Loucy (cell line): ENCODE data around the gene TRIP4.

Source experiments
- H2AFZ ChIP-seq: fragments of 200-600 bp; sonication (generic); 2 replicates; pipeline ENCODE4 v1.6.0; 2016; ENCODE audit warnings: antibody characterized with exemption, mild to moderate bottlenecking, low read length, moderate library complexity
- H3F3A ChIP-seq: fragments of 200-600 bp; 2 replicates; pipeline ENCODE4 v1.6.0; 2016; ENCODE audit warnings: antibody characterized with exemption, low read depth, mild to moderate bottlenecking
- H3K27me3 ChIP-seq: fragments of 200-600 bp; sonication (generic); 2 replicates; pipeline ENCODE4 v1.6.1; 2014; ENCODE audit warnings: low read length, mild to moderate bottlenecking; ENCODE audit not compliant: insufficient read depth, poor library complexity, severe bottlenecking
- H3K36me3 ChIP-seq: fragments of 200-600 bp; sonication (generic); 2 replicates; pipeline ENCODE4 v1.6.1; 2016; ENCODE audit warnings: low read length; ENCODE audit not compliant: insufficient read depth
- H3K4me1 ChIP-seq: fragments of 200-600 bp; sonication (generic); 2 replicates; pipeline ENCODE4 v1.5.1; 2014; ENCODE audit warnings: low read length, mild to moderate bottlenecking; ENCODE audit not compliant: insufficient read depth, poor library complexity, severe bottlenecking
- H3K4me2 ChIP-seq: fragments of 200-600 bp; sonication (generic); 2 replicates; pipeline ENCODE4 v1.6.0; 2014; ENCODE audit warnings: antibody characterized with exemption, low read length, low read depth, mild to moderate bottlenecking; ENCODE audit not compliant: poor library complexity, severe bottlenecking
- H3K4me3 ChIP-seq: fragments of 200-600 bp; sonication (generic); 2 replicates; pipeline ENCODE4 v1.5.1; 2014; ENCODE audit warnings: low read length, mild to moderate bottlenecking, mixed read lengths; ENCODE audit not compliant: poor library complexity, severe bottlenecking
- H3K79me2 ChIP-seq: fragments of 200-600 bp; sonication (generic); 2 replicates; pipeline ENCODE4 v1.6.1; 2014; ENCODE audit warnings: low read length; ENCODE audit not compliant: insufficient read depth
- H3K9ac ChIP-seq: fragments of 200-600 bp; sonication (generic); 2 replicates; pipeline ENCODE4 v1.6.0; 2014; ENCODE audit warnings: mild to moderate bottlenecking, low read depth, low read length, moderate library complexity; ENCODE audit not compliant: poor library complexity, severe bottlenecking
- H3K9me2 ChIP-seq: fragments of 200-600 bp; sonication (generic); replicated peaks from 2 replicates; pipeline ENCODE4 v1.6.1; 2016; ENCODE audit warnings: low read depth, low read length, mixed read lengths
- H3K9me3 ChIP-seq: fragments of 200-600 bp; sonication (generic); 2 replicates; pipeline ENCODE4 v1.6.1; 2014; ENCODE audit warnings: mild to moderate bottlenecking, antibody characterized with exemption, low read length, low read depth; ENCODE audit not compliant: insufficient read depth
- H4K20me1 ChIP-seq: fragments of 200-600 bp; sonication (generic); 2 replicates; pipeline ENCODE4 v1.6.0; 2014; ENCODE audit warnings: antibody characterized with exemption, low read length, mild to moderate bottlenecking; ENCODE audit not compliant: insufficient read depth, poor library complexity, severe bottlenecking
- CTCF ChIP-seq: fragments of 200-600 bp; sonication (generic); conservative IDR thresholded peaks from 2 replicates; pipeline ENCODE4 v1.5.1; 2014; ENCODE audit warnings: mild to moderate bottlenecking, antibody characterized with exemption, low read length
- EZH2phosphoT487 ChIP-seq: fragments of 200-600 bp; IDR thresholded peaks from 2 replicates; pipeline ENCODE4 v1.6.1; 2018; ENCODE audit warnings: antibody characterized with exemption, mild to moderate bottlenecking, moderate library complexity, borderline replicate concordance

TRIP4 gene

GRCh38 chr15:64441852-64442251, 54.2 kb downstream of the TRIP4 start:
- Histone ChIP-seq H3K9me2 (no peaks in the 10 kb centered on the region), H2AFZ (no peak overlapping the region), H3K4me1 (peaks cover 40% of the 10 kb centered on the region), H3K79me2 (no peaks in the 10 kb centered on the region), H3K36me3 (no peaks in the 10 kb centered on the region), H3K4me2 (no peak overlapping the region), H3F3A (peaks cover 10% of the 10 kb centered on the region; the same call in 1 of the 2 replicates), H3K9ac (no peak overlapping the region), H4K20me1 (no peaks in the 10 kb centered on the region), H3K27me3 (no peaks in the 10 kb centered on the region), H3K9me3 (no peaks in the 10 kb centered on the region), H3K4me3 (no peak overlapping the region)
- TF ChIP-seq CTCF (no peak), EZH2phosphoT487 (no peak)

- H3K4me2 ChIP-seq: no peak overlapping the region
- H3K9me2 ChIP-seq: no peaks in the 10 kb centered on the region
- H3K27me3 ChIP-seq: no peaks in the 10 kb centered on the region
- H2AFZ ChIP-seq: no peak overlapping the region
- no peaks in the 10 kb centered on the region for H4K20me1 ChIP-seq
- H3K9me3 ChIP-seq: no peaks in the 10 kb centered on the region
- H3K79me2 ChIP-seq: no peaks in the 10 kb centered on the region
- H3K9ac ChIP-seq: no peak overlapping the region
- H3F3A ChIP-seq: peaks cover 10% of the 10 kb centered on the region; the same call in 1 of the 2 replicates
- no peak overlapping the region for H3K4me3 ChIP-seq
- peaks cover 33% of the 10 kb centered on the region for H3K4me1 ChIP-seq
- H3K36me3 ChIP-seq: peaks cover 5% of the 10 kb centered on the region; the same call in 1 of the 2 replicates
- no peak for TF ChIP-seq CTCF
- no peak for TF ChIP-seq EZH2phosphoT487
Observed at GRCh38 chr15:64443016-64443415, 55.4 kb downstream of the TRIP4 start.

GRCh38 chr15:64443747-64444621, 56.3 kb downstream of the TRIP4 start:
- 0 out of 2 replicates have a peak, but pooled peaks cover 5% of the 10 kb centered on the region for H3F3A ChIP-seq
- peak overlapping the region; percentile 8 for H3K4me3 ChIP-seq
- H3K79me2 ChIP-seq: no peaks in the 10 kb centered on the region
- no peak overlapping the region for H2AFZ ChIP-seq
- no peaks in the 10 kb centered on the region for H3K9me3 ChIP-seq
- H3K4me1 ChIP-seq: peaks cover 25% of the 10 kb centered on the region
- peaks cover 5% of the 10 kb centered on the region; the same call in 1 of the 2 replicates for H3K36me3 ChIP-seq
- H3K9me2 ChIP-seq: no peaks in the 10 kb centered on the region
- H3K9ac ChIP-seq: no peak overlapping the region
- H4K20me1 ChIP-seq: no peaks in the 10 kb centered on the region
- TF ChIP-seq EZH2phosphoT487 (no peak), CTCF (no peak)
- no peaks in the 10 kb centered on the region for H3K27me3 ChIP-seq
- peak overlapping the region; percentile 52 for H3K4me2 ChIP-seq
